BJ (cell line): ENCODE results near the gene RGS6. TPM values are rescaled to one million over a fixed set of nuclear protein-coding genes. Genes with fewer than 3 reads are reported as not detected.

Experiments used
- CTCF ChIA-PET: fragments of 350-600 bp; formaldehyde crosslinking; extraction: SDS; loops from one replicate; lab custom pipeline; 2021; ENCODE audit warnings: antibody characterized with exemption, inconsistent platforms; lab: Yijun Ruan, JAX
- POLR2A ChIA-PET: fragments of 300-600 bp; sonication (Branson Sonifier 250); formaldehyde crosslinking; extraction: SDS; loops from one replicate; lab custom pipeline; 2021; ENCODE audit warnings: antibody characterized with exemption; lab: Charles Lee
- DNase-seq: peaks from one replicate; pipeline ENCODE4 v3.0.0-alpha.2; 2011; ENCODE audit warnings: low read depth
- H3K27me3 ChIP-seq: 2 replicates; pipeline ENCODE4 v1.6.0; 2011; ENCODE audit warnings: low read length; ENCODE audit not compliant: control insufficient read depth, insufficient read depth
- H3K36me3 ChIP-seq: 2 replicates; pipeline ENCODE4 v1.5.1; 2011; ENCODE audit warnings: low read length; ENCODE audit not compliant: control insufficient read depth, insufficient read depth
- H3K4me3 ChIP-seq: 2 replicates; pipeline ENCODE4 v1.5.1; 2011; ENCODE audit warnings: low read depth, mild to moderate bottlenecking, control low read depth, low read length
- CTCF ChIP-seq: IDR thresholded peaks from 2 replicates; pipeline ENCODE4 v1.5.1; 2011; ENCODE audit warnings: low read depth, mild to moderate bottlenecking, control low read depth, inconsistent platforms, low read length, moderate library complexity; ENCODE audit not compliant: insufficient read depth
- polyA plus RNA-seq: library from polyadenylated mRNA; depleted of rRNA; stranded (reverse); fragments of >200 nt; gene quantifications from 2 replicates; pipeline ENCODE4 v1.2.3, GENCODE V29; 2011

Gene RGS6
- polyA plus RNA-seq, 1 experiment, result not detected

DNA sequence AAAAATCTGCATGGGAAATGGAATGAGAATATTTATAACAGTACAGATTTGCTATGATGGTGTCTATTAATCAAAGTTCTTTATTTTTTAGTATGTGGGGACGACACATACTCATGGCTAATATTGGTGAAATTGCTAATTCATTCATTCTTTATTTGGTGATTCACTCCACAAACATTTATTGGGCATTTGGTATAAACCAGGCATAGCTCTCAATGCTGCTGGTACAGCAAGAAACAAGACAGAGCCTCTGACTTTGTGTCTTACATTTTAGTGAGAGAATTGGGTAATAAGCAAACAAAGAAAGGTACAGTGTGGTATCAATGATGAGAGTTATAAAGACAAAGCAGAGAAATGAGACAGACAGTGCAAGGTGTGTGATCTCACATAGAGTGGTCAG lies 129.5 kb downstream of the RGS6 start:
- no peaks in the 10 kb centered on the region for H3K27me3 ChIP-seq
- TF ChIP-seq CTCF, result no peak
- no peak for DNase-seq
- CTCF ChIA-PET, result no interaction called here
- POLR2A ChIA-PET, result no interaction called here
- no peak overlapping the region for H3K4me3 ChIP-seq
- no peaks in the 10 kb centered on the region for H3K36me3 ChIP-seq

- no peaks in the 10 kb centered on the region for H3K27me3 ChIP-seq
- ChIA-PET CTCF (no interaction called here), POLR2A (no interaction called here)
- DNase-seq, result no peak
- no peak overlapping the region for H3K4me3 ChIP-seq
- TF ChIP-seq CTCF, result no peak
- no peaks in the 10 kb centered on the region for H3K36me3 ChIP-seq
These were observed 131.6 kb downstream of the RGS6 start for GRCh38 chr14:72063761-72064282.

GRCh38 chr14:72064501-72064900 lies 132.3 kb downstream of the RGS6 start:
- no peaks in the 10 kb centered on the region for H3K36me3 ChIP-seq
- H3K4me3 ChIP-seq, result no peak overlapping the region
- no peaks in the 10 kb centered on the region for H3K27me3 ChIP-seq
- TF ChIP-seq CTCF, result no peak
- ChIA-PET CTCF (no interaction called here), POLR2A (no interaction called here)
- DNase-seq, result no peak

- H3K27me3 ChIP-seq, result no peaks in the 10 kb centered on the region
- no peak for TF ChIP-seq CTCF
- H3K4me3 ChIP-seq, result no peak overlapping the region
- H3K36me3 ChIP-seq, result no peaks in the 10 kb centered on the region
- DNase-seq, result no peak
- POLR2A ChIA-PET, result no interaction called here
- CTCF ChIA-PET, result interaction anchor here (0.6 to 0.7 kb wide), 3 partner anchors 24 to 145 kb away, joined by 3 read pairs; no protein-coding TSS in a partner anchor
These were observed 138.2 kb downstream of the RGS6 start for GRCh38 chr14:72070458-72070857.

DNA sequence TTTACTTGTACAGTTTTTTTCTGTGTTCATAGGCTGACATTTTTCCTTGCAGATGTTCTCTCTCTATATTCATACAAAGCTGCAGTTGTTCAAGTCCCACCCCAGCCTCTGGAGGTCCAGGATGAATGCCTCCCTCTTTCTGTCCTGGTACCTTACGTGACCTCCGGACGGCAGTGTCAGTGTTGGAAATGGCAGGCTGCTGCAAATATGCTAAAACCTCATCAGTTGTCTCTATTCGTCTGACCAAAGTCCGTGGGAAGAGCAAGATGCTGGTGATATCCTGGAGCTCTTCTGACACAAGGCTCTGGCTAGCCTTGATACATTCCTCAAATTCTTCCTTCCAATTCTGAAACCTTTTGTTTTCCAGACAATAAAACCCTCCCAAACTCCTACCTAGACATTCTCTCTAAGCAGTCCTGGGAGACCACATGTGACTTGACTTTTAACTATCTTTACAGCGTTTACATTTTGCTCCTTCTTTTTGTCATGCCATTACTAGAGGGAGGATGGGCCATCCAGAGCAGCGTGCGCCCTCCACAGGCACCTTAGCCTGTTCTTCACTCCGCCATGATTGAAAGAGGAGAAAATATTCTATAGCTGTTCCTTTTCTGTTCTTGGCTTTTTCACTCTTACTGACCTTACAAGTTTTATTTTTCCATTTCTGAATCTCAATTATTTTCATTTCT lies 143.6 kb downstream of the RGS6 start:
- TF ChIP-seq CTCF, result no peak
- no peak for DNase-seq
- no peaks in the 10 kb centered on the region for H3K27me3 ChIP-seq
- H3K4me3 ChIP-seq, result no peak overlapping the region
- CTCF ChIA-PET, result no interaction called here
- H3K36me3 ChIP-seq, result no peaks in the 10 kb centered on the region
- POLR2A ChIA-PET, result no interaction called here
